Gastroesophageal sphincter (tissue), 4 donors: ENCODE data around the gene ARPC5. TPM values are rescaled to one million over a fixed set of nuclear protein-coding genes. Genes with fewer than 3 reads are reported as not detected.
A peak's percentile ranks its signal among the peaks of the same experiment; 100 is the strongest.

Experiments
- ATAC-seq: fragments of 150-250 bp; one replicate; pipeline ENCODE4 v1.9.1; 2016; ENCODE audit warnings: mild to moderate bottlenecking, moderate library complexity
- H3K27ac ChIP-seq, 4 donors: fragments of 200-600 bp; sonication (generic) in 3 of 4; 1 replicate in 3 of 4; 2 replicates in 1 of 4; pipeline ENCODE4 v1.5.1; 2016 to 2019
- H3K27me3 ChIP-seq: fragments of 200-600 bp; sonication (generic); one replicate; pipeline ENCODE4 v1.5.1; 2019
- H3K36me3 ChIP-seq, 2 donors: fragments of 200-600 bp; sonication (generic); one replicate each; pipeline ENCODE4 v1.5.1; 2019; ENCODE audit warnings: control low read depth in 1 of 2
- H3K4me1 ChIP-seq, 3 donors: fragments of 200-600 bp; sonication (generic); 1 replicate in 2 of 3; 2 replicates in 1 of 3; pipeline ENCODE4 v1.5.1; 2016 to 2019; ENCODE audit warnings: control low read depth in 2 of 3
- H3K4me3 ChIP-seq, 2 donors: fragments of 200-600 bp; sonication (generic); one replicate each; pipeline ENCODE4 v1.5.1; 2019; ENCODE audit warnings: mild to moderate bottlenecking in 1 of 2, moderate library complexity in 1 of 2
- H3K9me3 ChIP-seq, 3 donors: fragments of 200-600 bp; sonication (generic); one replicate each; pipeline ENCODE4 v1.5.1; 2017 to 2019; ENCODE audit warnings: control low read depth in 2 of 3
- EP300 ChIP-seq: sonication (generic); formaldehyde crosslinking; IDR thresholded peaks from one replicate; pipeline ENCODE4 v1.6.1; 2017; ENCODE audit warnings: antibody characterized with exemption, mild to moderate bottlenecking
- POLR2A ChIP-seq, 2 donors: fragments of 450-650 bp; IDR thresholded peaks; one replicate each; pipeline ENCODE4 v1.6.1; 2017; ENCODE audit warnings: antibody characterized with exemption in 2 of 2, mild to moderate bottlenecking in 2 of 2, moderate library complexity in 1 of 2
- POLR2AphosphoS5 ChIP-seq: sonication (generic); formaldehyde crosslinking; IDR thresholded peaks from one replicate; pipeline ENCODE4 v1.6.1; 2017; ENCODE audit warnings: antibody characterized with exemption
- WGBS, 2 donors: methylation state at CpG; one replicate each; pipeline ENCODE4 v1.1.5; 2018; ENCODE audit warnings: low coverage in 1 of 2; 5-methylcytosine and 5-hydroxymethylcytosine counted together
- total RNA-seq, 4 donors: library from RNA; depleted of rRNA; stranded (reverse); fragments of >200 nt; gene quantifications; one replicate each; pipeline ENCODE4 v1.1.0, GENCODE V29; 2016
- TF ChIP-seq, protein P1 (sequence below), 4 experiments: fragments of 200-600 bp in 2 of 4; fragments of 450-650 bp in 2 of 4; sonication (generic) in 1 of 4; IDR thresholded peaks; one replicate each; pipeline ENCODE4 v1.5.1; 2017 to 2019; ENCODE audit warnings: antibody characterized with exemption in 4 of 4, mild to moderate bottlenecking in 2 of 4, moderate library complexity in 2 of 4

Gene ARPC5
- total RNA-seq, 4 donors from 2014 or later = 66.8 to 154 (median 87.5) TPM

DNA sequence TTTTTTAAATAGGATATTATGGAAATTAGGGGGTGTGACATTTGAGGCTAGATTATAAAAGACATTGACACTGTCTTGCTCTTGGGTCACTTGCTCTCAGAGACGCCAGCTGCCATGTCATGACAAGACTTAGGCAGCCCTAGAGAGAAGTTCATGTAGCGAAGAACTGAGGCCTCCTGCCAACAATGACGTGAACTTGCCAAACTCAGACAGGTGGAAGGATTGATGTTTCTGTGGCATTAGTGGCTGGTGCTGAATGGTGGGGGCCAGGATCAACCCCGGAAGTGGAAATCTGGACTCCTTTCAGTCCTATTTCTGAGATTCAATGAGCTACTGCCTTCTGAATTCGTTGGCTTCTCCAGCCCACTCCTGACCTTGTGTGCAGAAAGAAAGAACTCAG, 60.0 kb downstream of the ARPC5 start:
- TF ChIP-seq, protein P1, sequence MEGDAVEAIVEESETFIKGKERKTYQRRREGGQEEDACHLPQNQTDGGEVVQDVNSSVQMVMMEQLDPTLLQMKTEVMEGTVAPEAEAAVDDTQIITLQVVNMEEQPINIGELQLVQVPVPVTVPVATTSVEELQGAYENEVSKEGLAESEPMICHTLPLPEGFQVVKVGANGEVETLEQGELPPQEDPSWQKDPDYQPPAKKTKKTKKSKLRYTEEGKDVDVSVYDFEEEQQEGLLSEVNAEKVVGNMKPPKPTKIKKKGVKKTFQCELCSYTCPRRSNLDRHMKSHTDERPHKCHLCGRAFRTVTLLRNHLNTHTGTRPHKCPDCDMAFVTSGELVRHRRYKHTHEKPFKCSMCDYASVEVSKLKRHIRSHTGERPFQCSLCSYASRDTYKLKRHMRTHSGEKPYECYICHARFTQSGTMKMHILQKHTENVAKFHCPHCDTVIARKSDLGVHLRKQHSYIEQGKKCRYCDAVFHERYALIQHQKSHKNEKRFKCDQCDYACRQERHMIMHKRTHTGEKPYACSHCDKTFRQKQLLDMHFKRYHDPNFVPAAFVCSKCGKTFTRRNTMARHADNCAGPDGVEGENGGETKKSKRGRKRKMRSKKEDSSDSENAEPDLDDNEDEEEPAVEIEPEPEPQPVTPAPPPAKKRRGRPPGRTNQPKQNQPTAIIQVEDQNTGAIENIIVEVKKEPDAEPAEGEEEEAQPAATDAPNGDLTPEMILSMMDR (IDR thresholded peaks at IDR 0.05) = no peak
- TF ChIP-seq POLR2AphosphoS5 = no peak
- TF ChIP-seq EP300 = no peak
- no peak for TF ChIP-seq POLR2A (IDR thresholded peaks at IDR 0.05)
- Histone ChIP-seq H3K4me3 (no peak overlapping the region), H3K27ac (peak overlapping the region in 1 of 4 donors; percentile 8), H3K9me3 (no peaks in the 10 kb centered on the region), H3K36me3 (no peaks in the 10 kb centered on the region), H3K27me3 (no peaks in the 10 kb centered on the region), H3K4me1 (no peaks in the 10 kb centered on the region)
- 68 to 92% methylated on average over 4 to 5 of the region's 5 CpGs for WGBS, 2 donors
- no peak for ATAC-seq

DNA sequence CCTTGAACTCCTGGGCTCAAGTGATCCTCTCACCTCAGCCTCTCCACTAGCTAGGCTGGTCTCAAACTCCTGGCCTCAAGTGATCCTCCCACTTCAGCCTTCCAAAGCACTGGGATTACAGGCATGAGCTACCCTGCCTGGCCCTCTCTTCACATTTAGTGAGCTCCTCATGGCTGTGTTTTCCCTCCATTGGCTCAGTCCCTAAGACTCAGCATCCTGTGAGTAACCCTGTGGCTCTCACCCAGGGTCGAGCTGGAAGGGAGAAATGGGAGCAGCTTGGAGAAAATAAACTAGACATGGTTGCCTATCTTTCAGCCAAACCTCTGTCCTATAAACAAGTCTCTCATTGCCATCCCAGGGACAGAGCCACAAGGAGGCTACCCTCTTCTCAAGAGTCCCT, 62.9 kb downstream of the ARPC5 start:
- Histone ChIP-seq H3K36me3 (no peaks in the 10 kb centered on the region), H3K4me1 (peaks cover 0 to 1% (median 0%) of the 10 kb centered on the region in 3 donors), H3K9me3 (no peaks in the 10 kb centered on the region), H3K27ac (no peak overlapping the region), H3K4me3 (no peak overlapping the region), H3K27me3 (no peaks in the 10 kb centered on the region)
- no peak for ATAC-seq
- TF ChIP-seq POLR2A (IDR thresholded peaks at IDR 0.05) (no peak), POLR2AphosphoS5 (no peak)
- TF ChIP-seq, protein P1 (IDR thresholded peaks at IDR 0.05) = no peak
- WGBS, 2 donors = no CpG with 5 or more reads among the region's 1 CpG

DNA sequence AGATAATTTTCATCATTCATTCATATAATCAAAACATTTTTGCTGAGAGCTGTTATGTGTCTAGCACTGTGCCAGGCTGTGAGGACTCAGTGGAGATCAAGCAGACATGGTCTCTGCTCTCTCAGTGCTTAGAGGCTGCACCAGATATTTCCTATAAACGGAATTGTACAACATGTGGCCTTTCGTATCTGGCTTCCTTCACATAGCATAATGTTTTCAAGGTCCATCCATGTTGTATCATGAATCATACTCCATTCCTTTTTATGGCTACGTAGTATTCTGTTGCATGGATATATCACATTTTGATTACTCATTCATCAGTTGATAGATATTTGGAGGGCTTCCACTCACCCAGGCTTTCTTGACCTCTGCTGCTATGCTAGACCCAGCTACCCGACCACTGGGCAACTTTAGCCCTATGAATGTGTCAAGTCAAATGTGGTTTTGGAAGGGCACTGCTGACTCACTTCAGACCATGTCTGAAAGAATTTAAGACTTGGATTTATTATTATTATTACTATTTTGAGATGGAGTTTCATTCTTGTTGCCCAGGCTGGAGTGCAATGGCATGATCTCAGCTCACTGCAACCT, 63.8 kb downstream of the ARPC5 start:
- no peaks in the 10 kb centered on the region for H3K27me3 ChIP-seq
- no peak for ATAC-seq
- peaks cover 0 to 7% (median 0%) of the 10 kb centered on the region in 3 donors for H3K4me1 ChIP-seq
- H3K4me3 ChIP-seq = no peak overlapping the region
- no peaks in the 10 kb centered on the region for H3K9me3 ChIP-seq
- no peaks in the 10 kb centered on the region for H3K36me3 ChIP-seq
- H3K27ac ChIP-seq = no peak overlapping the region
- WGBS, 2 donors = 73 to 93% methylated on average over 4 of the region's 4 CpGs
- TF ChIP-seq POLR2A (IDR thresholded peaks at IDR 0.05) (no peak), EP300 (no peak), POLR2AphosphoS5 (no peak)
- TF ChIP-seq, protein P1 (IDR thresholded peaks at IDR 0.05) = no peak

Other genes with a start within 250 kb of the ARPC5 start
- gene NMNAT2, start 217.4 kb downstream of the ARPC5 start, total RNA-seq = 1 to 10 TPM in 3 of 4 donors, under 1 TPM in 1; 0.93 to 2.2 (median 1.9) TPM
- 10 to 100 TPM; 31.9 to 55.9 (median 38.2) TPM for gene SMG7, start 163.3 kb downstream of the ARPC5 start, total RNA-seq
- 10 to 100 TPM in 2 of 4 donors, 1 to 10 TPM in 2; 3.7 to 22.0 (median 13.8) TPM for gene NCF2, start 45.3 kb downstream of the ARPC5 start, total RNA-seq
- gene APOBEC4, start 17.5 kb upstream of the ARPC5 start, total RNA-seq = not detected
- gene RGL1, start 169.3 kb upstream of the ARPC5 start, total RNA-seq = 10 to 100 TPM; 31.3 to 57.8 (median 38.9) TPM